ENCODE data around the gene LRATD1.

The LRATD1 gene

GRCh38 chr2:14656146-14656545 is 23.6 kb downstream of the LRATD1 start:
- CTCF ChIA-PET, result no interaction called here
- Histone ChIP-seq H3K9me3 (ENCODE audit: control insufficient read depth, insufficient read depth, low read depth, low read length) (no peaks in the 10 kb centered on the region), H3K4me3 (ENCODE audit: low read depth, low read length) (no peak overlapping the region), H3K36me3 (ENCODE audit: control insufficient read depth in 2 of 2, insufficient read depth in 1 of 2, low read length in 2 of 2) (no peaks in the 10 kb centered on the region), H3K27ac (ENCODE audit: extremely low read depth, low read depth, low read length) (no peak overlapping the region), H3K4me1 (ENCODE audit: control insufficient read depth, insufficient read depth, low read length) (no peaks in the 10 kb centered on the region)
- no peak for TF ChIP-seq PRDM1 (tag by site-specific recombination; IDR thresholded peaks at IDR 0.05)
- TF ChIP-seq RBAK (tag by site-specific recombination; IDR thresholded peaks at IDR 0.05), result no peak
- no peak for TF ChIP-seq ZIC2 (tag by site-specific recombination; IDR thresholded peaks at IDR 0.05)
- no peak for TF ChIP-seq ZNF449 (tag by site-specific recombination; IDR thresholded peaks at IDR 0.05)
- TF ChIP-seq ZNF274 (IDR thresholded peaks at IDR 0.05; ENCODE audit: low read length), result no peak
- no peak for TF ChIP-seq ZNF274 (tag by site-specific recombination; IDR thresholded peaks at IDR 0.05; ENCODE audit: borderline replicate concordance)
- no peak for TF ChIP-seq SP7 (tag by site-specific recombination; IDR thresholded peaks at IDR 0.05)
- no peak for TF ChIP-seq ZXDB (tag by site-specific recombination; IDR thresholded peaks at IDR 0.05)
- no peak for TF ChIP-seq ZNF660 (tag by site-specific recombination; IDR thresholded peaks at IDR 0.05)
- TF ChIP-seq ELK4 (IDR thresholded peaks at IDR 0.05; ENCODE audit: borderline replicate concordance, low read depth, low read length), result no peak
- no peak for TF ChIP-seq ZNF792 (tag by site-specific recombination; IDR thresholded peaks at IDR 0.05)
- no peak for TF ChIP-seq ZNF776 (tag by site-specific recombination; IDR thresholded peaks at IDR 0.05; ENCODE audit: borderline replicate concordance)
- TF ChIP-seq ZNF423 (tag by site-specific recombination; IDR thresholded peaks at IDR 0.05), result no peak
- no peak for TF ChIP-seq IKZF3 (tag by site-specific recombination; IDR thresholded peaks at IDR 0.05)
- TF ChIP-seq ZBTB48 (tag by site-specific recombination; IDR thresholded peaks at IDR 0.05), result no peak
- no peak for TF ChIP-seq ZNF521 (tag by site-specific recombination; IDR thresholded peaks at IDR 0.05)
- TF ChIP-seq ZNF223 (tag by site-specific recombination; IDR thresholded peaks at IDR 0.05), result no peak
- TF ChIP-seq ATF2 (tag by site-specific recombination; IDR thresholded peaks at IDR 0.05; ENCODE audit: low read depth), result no peak
- POLR2A ChIA-PET, result no interaction called here

GRCh38 chr2:14661163-14661562 is 28.6 kb downstream of the LRATD1 start:
- H3K27ac ChIP-seq (ENCODE audit: extremely low read depth, low read depth, low read length), result no peak overlapping the region
- no peak overlapping the region for H3K4me3 ChIP-seq (ENCODE audit: low read depth, low read length)
- no peaks in the 10 kb centered on the region for H3K36me3 ChIP-seq (ENCODE audit: control insufficient read depth in 2 of 2, insufficient read depth in 1 of 2, low read length in 2 of 2)
- POLR2A ChIA-PET, result no interaction called here
- CTCF ChIA-PET, result no interaction called here
- no peaks in the 10 kb centered on the region for H3K9me3 ChIP-seq (ENCODE audit: control insufficient read depth, insufficient read depth, low read depth, low read length)
- no peaks in the 10 kb centered on the region for H3K4me1 ChIP-seq (ENCODE audit: control insufficient read depth, insufficient read depth, low read length)
- no peak for TF ChIP-seq ZNF248 (tag by site-specific recombination; IDR thresholded peaks at IDR 0.05)
- TF ChIP-seq ZBTB26 (tag by site-specific recombination; optimal IDR thresholded peaks at IDR 0.05), result no peak
- no peak for TF ChIP-seq ZNF626 (tag by site-specific recombination; IDR thresholded peaks at IDR 0.05)
- TF ChIP-seq ZNF426 (tag by site-specific recombination; IDR thresholded peaks at IDR 0.05), result no peak
- TF ChIP-seq ZNF549 (tag by site-specific recombination; IDR thresholded peaks at IDR 0.05), result no peak
- TF ChIP-seq GLI4 (tag by site-specific recombination; IDR thresholded peaks at IDR 0.05), result no peak
- TF ChIP-seq ZNF600 (tag by site-specific recombination; IDR thresholded peaks at IDR 0.05), result no peak
- TF ChIP-seq WT1 (tag by site-specific recombination; IDR thresholded peaks at IDR 0.05), result no peak
- no peak for TF ChIP-seq REST (tag by site-specific recombination; IDR thresholded peaks at IDR 0.05)
- TF ChIP-seq ZSCAN30 (tag by site-specific recombination; IDR thresholded peaks at IDR 0.05), result no peak
- TF ChIP-seq ZNF791 (tag by site-specific recombination; IDR thresholded peaks at IDR 0.05), result no peak
- no peak for TF ChIP-seq ZBTB17 (tag by site-specific recombination; IDR thresholded peaks at IDR 0.05)

Data from HEK293 (cell line).